AG08395 (cell line): ENCODE results near the gene SFI1.
"Not testable (repeated sequence)": the region's sequence is repeated elsewhere in the genome, so short reads cannot be mapped to it uniquely, and the experiment has no call there.

Experiments used
- DNase-seq: peaks from one replicate; pipeline ENCODE4 v3.0.0; 2012; ENCODE audit warnings: mixed read lengths, low spot score

Gene SFI1, protein sequence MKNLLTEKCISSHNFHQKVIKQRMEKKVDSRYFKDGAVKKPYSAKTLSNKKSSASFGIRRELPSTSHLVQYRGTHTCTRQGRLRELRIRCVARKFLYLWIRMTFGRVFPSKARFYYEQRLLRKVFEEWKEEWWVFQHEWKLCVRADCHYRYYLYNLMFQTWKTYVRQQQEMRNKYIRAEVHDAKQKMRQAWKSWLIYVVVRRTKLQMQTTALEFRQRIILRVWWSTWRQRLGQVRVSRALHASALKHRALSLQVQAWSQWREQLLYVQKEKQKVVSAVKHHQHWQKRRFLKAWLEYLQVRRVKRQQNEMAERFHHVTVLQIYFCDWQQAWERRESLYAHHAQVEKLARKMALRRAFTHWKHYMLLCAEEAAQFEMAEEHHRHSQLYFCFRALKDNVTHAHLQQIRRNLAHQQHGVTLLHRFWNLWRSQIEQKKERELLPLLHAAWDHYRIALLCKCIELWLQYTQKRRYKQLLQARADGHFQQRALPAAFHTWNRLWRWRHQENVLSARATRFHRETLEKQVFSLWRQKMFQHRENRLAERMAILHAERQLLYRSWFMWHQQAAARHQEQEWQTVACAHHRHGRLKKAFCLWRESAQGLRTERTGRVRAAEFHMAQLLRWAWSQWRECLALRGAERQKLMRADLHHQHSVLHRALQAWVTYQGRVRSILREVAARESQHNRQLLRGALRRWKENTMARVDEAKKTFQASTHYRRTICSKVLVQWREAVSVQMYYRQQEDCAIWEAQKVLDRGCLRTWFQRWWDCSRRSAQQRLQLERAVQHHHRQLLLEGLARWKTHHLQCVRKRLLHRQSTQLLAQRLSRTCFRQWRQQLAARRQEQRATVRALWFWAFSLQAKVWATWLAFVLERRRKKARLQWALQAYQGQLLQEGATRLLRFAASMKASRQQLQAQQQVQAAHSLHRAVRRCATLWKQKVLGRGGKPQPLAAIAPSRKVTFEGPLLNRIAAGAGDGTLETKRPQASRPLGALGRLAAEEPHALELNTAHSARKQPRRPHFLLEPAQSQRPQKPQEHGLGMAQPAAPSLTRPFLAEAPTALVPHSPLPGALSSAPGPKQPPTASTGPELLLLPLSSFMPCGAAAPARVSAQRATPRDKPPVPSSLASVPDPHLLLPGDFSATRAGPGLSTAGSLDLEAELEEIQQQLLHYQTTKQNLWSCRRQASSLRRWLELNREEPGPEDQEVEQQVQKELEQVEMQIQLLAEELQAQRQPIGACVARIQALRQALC

DNA sequence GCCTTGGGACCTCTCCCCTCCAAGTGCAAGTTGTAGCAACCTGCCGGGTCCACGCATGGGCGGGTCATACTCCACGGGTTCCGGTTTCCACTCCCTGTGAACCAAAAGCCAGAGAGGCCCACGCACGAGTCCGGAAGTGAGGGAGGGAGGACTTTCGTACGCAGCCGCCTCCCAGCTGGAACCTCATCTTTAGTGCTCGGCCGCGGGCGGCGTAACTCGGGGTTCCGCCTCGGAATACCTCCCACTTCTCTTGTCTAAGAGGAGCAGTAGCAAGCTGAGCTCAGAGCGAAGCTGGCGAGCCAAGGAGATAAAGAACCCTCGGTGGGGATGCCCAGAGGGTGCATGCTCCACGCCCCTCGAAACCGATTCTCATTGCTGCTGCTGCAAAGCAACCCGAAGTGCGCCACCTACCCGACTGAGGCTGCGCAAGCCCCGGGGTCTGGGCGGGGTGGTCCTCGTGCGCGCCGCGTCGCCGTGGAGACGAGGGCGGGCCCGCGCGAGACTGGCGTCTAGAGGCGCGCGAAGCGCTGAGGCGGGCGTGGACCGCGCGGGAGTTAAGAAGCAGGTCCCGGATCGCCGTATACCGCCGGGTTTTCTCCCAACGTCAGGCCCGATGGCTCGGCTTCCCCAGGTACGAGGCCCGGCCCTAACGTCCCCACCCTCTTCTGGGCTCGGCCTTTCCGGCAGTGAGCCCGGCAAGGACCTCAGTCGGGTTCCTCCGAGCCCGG lies at the start of gene SFI1:
SFI1 (plus strand) TSS at position 530 of the 728 bp plus-strand sequence. CDS start 11,749 bp downstream, outside the sequence.
- peak; percentile 98 for DNase-seq

DNA sequence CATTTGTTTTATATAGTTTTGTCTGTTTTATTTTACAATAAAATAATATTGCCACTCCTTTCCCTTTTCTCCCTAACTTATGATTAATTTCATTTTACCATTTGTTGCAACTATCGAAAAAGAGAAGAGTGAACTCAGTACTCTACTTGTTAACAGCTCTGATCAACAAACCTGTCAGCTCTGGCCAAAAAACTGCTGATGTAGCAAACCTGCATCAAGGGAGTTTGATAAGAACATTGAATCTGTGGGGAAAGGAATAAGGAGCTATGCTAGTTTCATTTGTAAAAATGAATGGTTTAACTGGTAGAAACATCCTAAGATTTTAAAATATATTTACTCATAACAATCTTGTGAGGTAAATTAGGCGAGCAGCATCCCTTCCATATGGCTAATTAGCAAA lies 49.6 kb upstream of the SFI1 start:
- no peak for DNase-seq

DNA sequence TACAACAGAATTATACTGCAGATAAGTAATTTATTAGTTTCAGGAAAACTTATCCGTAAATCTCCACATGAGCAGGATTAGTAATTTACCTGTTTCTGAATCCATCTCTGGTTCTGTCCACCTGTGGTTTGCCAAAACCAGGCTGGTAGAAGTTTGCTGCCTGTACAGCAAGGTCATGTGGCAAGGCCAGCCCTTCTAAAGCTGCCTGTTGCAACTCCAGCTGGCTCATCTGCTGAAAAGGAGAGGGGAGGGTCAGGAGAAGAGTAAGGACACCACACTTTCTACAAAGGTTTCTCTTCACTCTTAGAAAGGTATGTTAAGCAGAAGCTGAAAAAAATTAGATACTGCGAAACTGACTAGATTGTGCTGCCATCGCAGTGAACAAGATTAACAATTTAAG lies 49.0 kb upstream of the SFI1 start:
- DNase-seq, result no peak

DNA sequence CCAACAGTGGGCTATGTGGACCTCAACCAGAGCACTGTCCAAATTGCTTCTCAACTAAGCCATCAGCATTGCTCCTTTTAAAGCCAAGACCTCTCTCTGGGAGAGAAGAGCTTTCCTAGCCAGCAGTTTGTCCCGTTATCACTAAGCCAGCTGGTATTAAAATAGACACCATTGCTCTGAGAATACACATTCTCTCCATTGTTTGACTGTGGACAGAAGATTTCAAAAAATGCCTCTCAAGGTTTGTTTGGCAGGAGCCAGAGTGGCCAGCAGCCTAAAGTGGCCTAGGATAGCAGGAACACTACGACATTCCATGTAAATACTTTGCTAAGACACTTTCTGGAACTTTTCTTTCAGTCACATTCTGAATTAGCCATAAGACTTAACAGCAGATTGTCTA lies 48.0 kb upstream of the SFI1 start:
- no peak for DNase-seq

DNA sequence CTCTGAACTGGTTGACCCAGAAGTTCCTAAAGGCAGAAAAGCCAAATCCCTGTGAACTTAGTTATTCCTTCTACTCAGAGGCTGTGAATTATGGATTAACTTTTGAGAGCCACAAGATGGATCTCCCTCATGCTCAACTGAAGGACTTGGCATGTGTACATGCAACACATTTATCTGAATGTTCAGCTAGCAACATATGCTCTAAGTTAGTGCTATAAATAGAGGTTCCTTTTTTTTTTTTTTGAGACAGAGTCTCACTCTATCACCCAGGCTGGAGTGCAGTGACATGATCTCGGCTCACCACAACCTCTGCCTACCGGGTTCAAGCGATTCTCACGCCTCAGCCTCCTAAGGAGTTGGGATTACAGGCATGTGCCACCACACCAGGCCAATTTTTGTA lies 46.8 kb upstream of the SFI1 start:
- no peak for DNase-seq

DNA sequence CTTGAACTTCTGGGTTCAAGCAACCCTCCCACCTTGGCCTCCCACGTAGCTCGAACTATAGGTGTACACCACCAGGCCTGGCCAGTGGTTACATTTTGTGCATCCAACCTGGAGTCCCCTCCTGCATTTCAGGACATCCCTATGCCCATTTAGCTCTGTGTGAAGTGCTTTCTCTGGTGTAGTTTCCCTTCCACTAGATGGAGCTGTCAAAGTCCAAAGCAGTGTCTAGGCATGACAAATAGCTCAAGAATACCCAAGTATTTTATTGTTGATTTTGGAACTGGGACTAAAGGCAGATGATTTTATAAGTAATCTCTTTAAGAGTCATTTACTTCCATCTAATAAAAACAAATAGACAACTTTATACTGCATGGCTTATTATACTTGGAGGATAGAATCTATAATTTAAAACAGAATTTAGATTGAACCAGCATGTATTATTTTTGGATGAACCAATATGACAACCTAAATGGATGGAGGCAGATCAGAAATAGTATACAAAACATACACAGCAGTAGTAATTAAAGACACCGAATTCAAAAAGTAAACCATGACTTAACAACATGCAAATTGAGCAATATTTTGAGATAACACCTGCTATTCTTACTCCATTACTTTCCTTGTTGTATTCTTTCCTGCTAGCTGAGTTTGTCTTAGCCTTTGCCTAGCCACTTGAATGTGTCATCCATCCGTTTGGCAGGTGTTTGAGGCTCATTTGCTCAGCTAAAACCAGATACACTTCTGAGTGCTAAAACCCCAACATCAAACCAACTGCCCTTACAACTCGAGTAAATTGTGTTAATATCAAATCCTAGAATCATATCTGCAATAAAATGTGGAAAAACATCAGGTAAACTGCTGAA lies 44.4 kb upstream of the SFI1 start:
- DNase-seq, result peak; percentile 62

DNA sequence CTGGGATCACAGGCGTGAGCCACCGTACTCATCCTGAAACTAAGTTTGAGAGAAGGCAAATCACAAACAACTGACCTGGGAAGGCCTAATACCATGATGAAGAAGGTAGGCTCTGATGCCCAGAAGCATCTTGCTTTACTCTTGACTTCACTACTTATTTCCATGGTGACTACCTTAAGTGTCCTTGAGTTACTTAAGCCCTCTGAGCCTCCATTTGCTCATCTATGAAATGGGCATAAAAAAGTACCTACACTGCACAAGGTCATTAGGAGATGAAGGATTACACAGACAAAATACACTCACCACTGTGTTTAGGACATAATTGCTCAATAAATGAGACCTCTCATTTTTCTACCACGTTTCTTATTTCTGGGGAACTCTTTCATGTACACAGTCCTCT lies 34.6 kb upstream of the SFI1 start:
- DNase-seq, result no peak

DNA sequence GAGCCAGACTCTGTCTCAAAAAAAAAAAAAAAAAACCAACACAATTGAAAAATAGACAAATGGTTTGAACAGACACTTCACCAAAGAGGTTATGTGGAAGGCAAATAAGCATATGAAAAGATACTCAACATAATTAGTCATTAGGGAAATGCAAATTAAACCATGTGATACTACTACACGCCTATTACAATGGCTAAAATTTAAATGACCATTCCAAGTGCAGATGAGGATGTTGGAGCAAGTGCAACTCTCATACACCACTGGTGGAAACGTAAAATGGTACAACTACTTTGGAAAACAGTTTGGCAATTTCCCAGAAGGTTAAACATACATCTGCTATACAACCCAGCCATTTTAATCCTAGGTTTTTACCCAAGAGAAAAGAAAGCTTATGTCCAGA lies 31.0 kb upstream of the SFI1 start:
- DNase-seq, result no peak

DNA sequence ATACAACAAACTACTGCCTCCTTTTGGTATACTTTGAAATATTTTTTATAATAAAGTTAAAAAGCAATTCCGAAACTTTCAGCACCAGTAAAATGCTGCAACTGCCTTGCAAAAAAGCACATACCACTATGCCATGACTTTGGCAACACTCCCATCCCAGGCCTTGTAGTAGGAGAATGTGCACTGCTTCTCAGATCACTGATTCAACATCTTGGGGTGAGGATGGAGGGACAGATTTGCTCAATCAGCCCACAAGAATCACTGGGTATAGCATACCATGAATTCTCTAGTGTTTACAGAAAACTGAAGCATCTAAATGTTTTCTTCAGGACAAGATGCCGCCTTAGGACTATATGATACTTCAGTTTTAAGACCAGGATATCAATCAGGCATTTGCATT lies 21.6 kb upstream of the SFI1 start:
- DNase-seq, result peak; percentile 74

DNA sequence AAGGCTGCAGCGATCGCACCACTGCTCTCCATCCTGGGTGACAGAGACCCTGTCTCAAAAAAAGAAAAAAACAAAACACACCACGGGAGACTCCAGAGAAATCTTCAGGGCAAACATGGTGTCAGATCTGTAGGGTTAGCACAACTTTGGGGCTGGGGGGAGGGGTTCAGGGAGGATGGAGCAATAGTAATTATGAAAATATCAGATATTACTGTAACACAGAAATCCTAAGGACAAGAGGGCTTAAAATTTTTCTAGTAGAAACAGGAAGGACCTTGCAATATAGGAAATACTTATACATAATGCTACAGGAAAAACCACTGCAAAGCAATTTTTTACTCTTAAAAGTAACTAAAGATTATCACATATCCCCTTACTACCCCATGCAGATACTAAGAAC lies 20.5 kb upstream of the SFI1 start:
- DNase-seq, result no peak

DNA sequence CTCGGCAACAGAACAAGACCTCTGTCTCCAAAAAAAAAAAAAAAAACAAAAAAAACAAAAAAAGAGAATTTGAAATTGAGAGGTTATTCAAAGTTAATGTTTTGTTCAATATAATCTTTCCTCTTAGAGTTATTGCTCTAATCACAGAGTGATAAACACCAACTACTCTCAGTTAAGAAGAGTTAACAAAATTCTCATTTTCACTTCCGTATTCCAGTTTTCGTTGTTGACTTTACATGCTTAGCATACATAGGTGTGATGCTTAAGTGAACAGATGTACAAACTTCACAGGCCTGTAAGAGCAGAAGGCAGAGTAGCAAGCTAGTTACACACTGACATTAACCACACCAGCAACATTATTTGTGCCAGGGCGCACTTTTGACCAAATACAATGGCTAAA lies 19.0 kb upstream of the SFI1 start:
- DNase-seq, result no peak

DNA sequence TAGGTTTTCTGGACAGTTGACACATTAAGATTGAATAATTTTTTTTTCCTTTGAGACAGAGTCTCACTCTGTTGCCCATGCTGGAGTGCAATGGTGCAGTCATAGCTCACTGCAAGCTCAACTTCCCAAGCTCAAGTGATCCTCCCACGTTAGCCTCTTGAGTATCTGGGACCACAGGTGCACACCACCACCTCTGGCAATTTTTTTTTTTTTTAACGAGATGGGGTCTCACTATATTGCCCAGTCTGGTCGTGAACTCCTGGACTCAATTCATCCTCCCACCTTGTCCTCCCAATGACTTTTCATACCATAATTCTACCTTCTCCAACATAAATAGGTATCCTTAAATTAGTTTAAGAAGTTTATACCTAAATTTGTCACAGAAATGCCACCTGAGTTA lies 15.2 kb upstream of the SFI1 start:
- DNase-seq, result no peak

DNA sequence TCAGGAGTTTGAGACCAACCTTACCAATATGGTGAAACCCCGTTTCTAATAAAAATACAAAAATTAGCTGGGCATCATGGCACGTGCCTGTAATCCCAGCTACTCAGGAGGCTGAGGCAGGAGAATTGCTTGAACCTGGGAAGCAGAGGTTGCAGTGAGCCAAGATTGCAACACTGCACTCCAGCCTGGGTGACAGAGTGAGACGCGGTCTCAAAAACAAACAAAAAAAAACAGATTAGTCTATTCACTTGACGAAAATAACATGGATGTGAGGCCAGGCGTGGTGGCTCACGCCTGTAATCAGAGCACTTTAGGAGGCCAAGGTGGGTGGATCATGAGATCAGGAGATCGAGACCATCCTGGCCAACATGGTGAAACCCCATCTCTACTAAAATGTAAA lies 13.9 kb upstream of the SFI1 start:
- not testable (repeated sequence) for DNase-seq

DNA sequence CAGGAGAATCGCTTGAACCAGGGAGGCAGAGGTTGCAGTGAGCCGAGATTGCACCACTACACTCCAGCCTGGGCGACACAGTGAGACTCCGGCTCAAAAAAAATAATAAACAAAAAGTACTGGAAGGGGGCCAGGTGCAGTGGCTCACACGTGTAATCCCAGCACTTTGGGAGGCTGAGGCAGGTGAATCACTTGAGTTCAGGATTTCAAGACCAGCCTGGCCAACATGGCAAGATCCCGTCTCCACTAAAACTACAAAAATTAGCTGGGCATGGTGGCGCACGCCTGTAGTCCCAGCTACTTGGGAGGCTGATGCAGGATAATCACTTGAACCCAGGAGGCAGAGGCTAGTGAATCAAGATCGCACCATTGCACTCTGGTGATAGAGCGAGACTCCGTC lies 10.0 kb upstream of the SFI1 start:
- DNase-seq, result not testable (repeated sequence)

DNA sequence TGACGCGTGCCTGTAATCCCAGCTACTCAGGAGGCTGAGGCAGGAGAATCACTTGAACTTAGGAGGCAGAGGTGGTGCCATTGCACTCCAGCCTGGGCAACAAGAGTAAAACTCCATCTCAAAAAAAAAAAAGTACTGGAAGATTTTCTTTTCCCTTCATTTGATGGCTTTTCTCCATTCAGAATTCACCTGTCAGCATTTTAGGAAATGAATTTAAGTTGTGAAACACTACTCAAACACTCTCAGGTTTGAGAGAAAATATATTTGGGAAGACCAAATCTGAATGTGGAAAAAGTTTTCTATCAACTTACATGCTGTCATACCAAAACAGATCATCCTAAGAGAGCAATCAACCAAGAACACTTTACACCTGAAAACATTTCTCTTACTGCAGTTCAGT lies 9.4 kb upstream of the SFI1 start:
- DNase-seq, result no peak

DNA sequence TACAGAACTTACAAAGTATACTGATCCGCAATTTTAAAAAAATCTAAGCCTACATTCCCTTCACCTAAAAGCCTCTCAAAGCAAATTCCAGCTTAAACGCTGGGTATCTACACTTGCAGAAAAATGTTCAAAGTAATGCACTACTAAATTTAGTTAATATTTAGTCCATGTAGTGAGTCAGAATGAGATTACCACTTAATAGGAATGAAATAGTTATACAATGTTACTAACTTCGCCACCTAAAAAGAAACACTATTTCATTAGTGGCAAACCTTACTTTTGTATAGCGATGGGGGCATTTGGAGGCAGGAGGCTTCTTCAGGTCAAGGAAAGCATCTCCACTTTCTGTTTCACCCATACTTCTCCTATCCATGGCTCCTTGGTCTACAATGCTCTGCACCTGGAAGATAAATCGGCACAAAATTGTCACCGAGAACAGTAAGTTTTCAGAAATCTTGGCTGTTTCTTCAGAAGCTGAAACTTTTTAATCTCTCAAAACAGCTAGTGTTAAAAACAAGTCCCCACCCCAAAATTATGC lies 7.9 kb upstream of the SFI1 start:
- no peak for DNase-seq

DNA sequence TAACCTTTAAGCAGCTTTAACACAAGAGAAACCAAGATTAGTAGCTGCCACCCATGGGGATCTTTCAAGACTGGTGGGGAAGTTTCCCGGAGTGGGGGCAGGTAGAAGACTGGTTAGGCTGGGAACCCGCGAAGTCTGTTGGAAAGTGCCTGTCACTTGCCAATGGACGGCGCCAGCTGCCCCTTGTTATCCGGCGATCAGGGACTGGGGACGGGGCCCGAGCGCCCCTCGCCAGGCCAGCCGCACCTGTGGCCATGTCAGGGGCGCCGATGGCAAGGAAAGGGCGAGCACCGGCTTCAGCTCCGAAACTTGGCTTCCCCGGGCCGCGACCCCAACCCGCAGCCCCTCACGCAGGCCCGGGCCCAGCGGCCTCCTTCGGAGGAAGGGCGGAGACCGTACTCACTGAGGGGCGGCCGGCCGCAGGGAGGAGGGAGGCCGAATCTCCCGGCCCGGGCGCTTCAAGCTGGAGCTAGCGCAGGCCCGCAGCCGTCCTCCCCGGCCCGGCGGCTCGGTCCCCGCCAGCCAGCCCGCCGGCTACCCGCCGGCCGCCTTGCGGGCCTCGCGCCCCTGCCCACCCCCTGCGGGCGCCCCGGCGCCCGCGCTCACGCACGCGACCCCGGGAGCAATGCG lies 7.2 kb upstream of the SFI1 start:
- peak; percentile 48 for DNase-seq

DNA sequence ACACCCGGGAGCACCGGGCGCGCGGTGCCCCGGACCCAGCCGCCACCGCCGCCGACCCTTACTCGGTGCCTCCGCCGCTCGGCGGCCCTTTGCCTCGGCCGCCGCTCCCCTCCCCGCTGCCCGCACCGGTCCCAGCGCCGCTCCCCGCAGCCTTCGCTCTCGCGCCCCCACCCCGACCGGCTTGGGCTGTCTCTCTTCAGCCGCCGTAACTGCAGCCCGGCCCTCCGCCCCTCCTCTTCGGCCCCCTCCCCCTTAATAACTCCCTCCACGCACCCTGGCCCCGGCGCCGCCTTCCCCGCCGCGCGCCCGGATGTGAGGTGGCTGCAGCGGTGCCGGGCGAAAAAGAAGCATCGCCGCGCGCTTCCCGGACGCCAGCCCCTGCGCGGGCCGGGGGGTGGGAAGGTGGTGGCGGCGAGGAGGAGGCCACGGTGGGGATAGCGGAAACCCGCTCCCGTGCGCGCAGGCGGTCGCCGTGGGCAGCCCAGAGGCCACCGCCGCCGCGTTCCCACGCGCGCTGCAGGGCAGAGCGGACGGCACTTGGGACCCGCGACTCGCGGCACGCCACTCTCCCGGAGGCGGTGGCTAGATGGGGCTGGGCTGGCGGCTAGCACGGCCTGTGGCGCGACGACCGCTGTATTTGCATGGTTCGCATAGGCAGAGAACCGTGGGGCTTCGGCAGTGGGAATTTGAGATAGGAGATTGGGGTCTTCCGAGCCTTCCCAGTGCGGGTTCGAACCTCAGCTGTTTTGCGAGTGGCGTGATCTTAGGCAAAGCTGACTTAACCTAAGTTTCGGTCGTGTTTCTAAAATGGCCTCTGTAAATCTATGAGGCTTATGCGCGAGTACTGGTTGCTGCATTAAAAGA lies 6.5 kb upstream of the SFI1 start, which contains the start of gene EIF4ENIF1:
EIF4ENIF1 (minus strand) TSS at position 211 of the 864 bp plus-strand sequence. CDS start 1,124 bp downstream, outside the sequence.
- DNase-seq, result peak; percentile 92

DNA sequence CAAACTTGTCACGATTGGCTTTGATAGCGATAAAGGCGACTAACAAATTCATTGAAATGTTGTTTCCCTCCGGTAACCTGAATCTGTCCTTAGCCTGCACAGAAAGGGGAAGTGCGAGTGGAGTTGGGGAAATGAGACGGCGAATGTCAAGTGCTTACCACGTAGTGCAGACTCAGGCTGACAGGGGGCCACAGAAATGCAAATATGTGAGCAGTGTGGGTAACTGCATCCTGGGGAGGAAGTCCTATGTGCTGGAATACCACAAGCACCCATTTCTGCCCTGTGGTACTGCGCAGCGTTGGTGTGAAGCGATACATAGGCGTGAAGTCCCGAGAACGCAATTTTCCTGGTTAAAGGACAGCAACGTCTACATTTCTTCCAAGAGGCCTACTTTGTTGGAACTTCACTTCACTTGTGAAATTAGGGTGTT lies 5.8 kb upstream of the SFI1 start:
- DNase-seq, result peak; percentile 67
